Fibroblast of lung (primary cell): ENCODE measurements around the gene LSS.

Experiments
- EZH2 ChIP-seq: IDR thresholded peaks from 2 replicates; pipeline ENCODE4 v1.5.1; 2012; ENCODE audit warnings: low read length, control low read depth, mild to moderate bottlenecking; ENCODE audit errors: missing control alignments
- TF ChIP-seq, protein P1 (sequence below), 2 donors: IDR thresholded peaks in 1 of 2; conservative IDR thresholded peaks in 1 of 2; 1 replicate in 1 of 2; 2 replicates in 1 of 2; pipeline ENCODE4 v1.5.1; 2011 to 2012; ENCODE audit warnings: low read length in 2 of 2, control low read depth in 1 of 2, inconsistent platforms in 1 of 2, low read depth in 1 of 2, mild to moderate bottlenecking in 1 of 2

- TF ChIP-seq, protein P1, sequence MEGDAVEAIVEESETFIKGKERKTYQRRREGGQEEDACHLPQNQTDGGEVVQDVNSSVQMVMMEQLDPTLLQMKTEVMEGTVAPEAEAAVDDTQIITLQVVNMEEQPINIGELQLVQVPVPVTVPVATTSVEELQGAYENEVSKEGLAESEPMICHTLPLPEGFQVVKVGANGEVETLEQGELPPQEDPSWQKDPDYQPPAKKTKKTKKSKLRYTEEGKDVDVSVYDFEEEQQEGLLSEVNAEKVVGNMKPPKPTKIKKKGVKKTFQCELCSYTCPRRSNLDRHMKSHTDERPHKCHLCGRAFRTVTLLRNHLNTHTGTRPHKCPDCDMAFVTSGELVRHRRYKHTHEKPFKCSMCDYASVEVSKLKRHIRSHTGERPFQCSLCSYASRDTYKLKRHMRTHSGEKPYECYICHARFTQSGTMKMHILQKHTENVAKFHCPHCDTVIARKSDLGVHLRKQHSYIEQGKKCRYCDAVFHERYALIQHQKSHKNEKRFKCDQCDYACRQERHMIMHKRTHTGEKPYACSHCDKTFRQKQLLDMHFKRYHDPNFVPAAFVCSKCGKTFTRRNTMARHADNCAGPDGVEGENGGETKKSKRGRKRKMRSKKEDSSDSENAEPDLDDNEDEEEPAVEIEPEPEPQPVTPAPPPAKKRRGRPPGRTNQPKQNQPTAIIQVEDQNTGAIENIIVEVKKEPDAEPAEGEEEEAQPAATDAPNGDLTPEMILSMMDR (conservative IDR thresholded peaks at IDR 0.05 in 1 of 2, IDR thresholded peaks at IDR 0.05 in 1 of 2; ENCODE audit: low read depth in 1 of 2, low read length in 2 of 2): no peak
- TF ChIP-seq EZH2: no peak
Observed at GRCh38 chr21:46157987-46158451, 70.6 kb downstream of the LSS start.
